RWPE2 (cell line): ENCODE results near the gene MPND.

Experiments
- ATAC-seq: fragments of 200-7000 bp; cut with Tn5 transposase; 3 replicates; pipeline ENCODE4 v1.9.1; 2021; ENCODE audit warnings: low read depth
- DNase-seq: peaks from one replicate; pipeline ENCODE4 v3.0.0-alpha.2; 2020; ENCODE audit warnings: low spot score
- H3K27ac ChIP-seq: fragments of 450-650 bp; 2 replicates; pipeline ENCODE4 v1.5.1; 2017; ENCODE audit warnings: mild to moderate bottlenecking; ENCODE audit not compliant: poor library complexity, severe bottlenecking
- H3K27me3 ChIP-seq: fragments of 250-450 bp; sonication (Bioruptor Pico); 2 replicates; pipeline ENCODE4 v1.5.1; 2021; ENCODE audit warnings: mild to moderate bottlenecking, moderate library complexity; ENCODE audit not compliant: insufficient read depth, poor library complexity, severe bottlenecking
- H3K36me3 ChIP-seq: fragments of 250-450 bp; sonication (Bioruptor Pico); 2 replicates; pipeline ENCODE4 v1.5.1; 2020; ENCODE audit warnings: low read depth, mild to moderate bottlenecking, moderate library complexity
- H3K4me1 ChIP-seq: fragments of 250-450 bp; sonication (Bioruptor Pico); 2 replicates; pipeline ENCODE4 v1.5.1; 2021; ENCODE audit warnings: mild to moderate bottlenecking, moderate library complexity; ENCODE audit not compliant: insufficient read depth, poor library complexity, severe bottlenecking
- H3K4me3 ChIP-seq: fragments of 250-450 bp; sonication (Bioruptor Pico); 2 replicates; pipeline ENCODE4 v1.5.1; 2021; ENCODE audit warnings: mild to moderate bottlenecking, moderate library complexity; ENCODE audit not compliant: severe bottlenecking
- H3K9me3 ChIP-seq: fragments of 250-450 bp; sonication (Bioruptor Pico); 2 replicates; pipeline ENCODE4 v1.5.1; 2021; ENCODE audit warnings: mild to moderate bottlenecking, moderate library complexity; ENCODE audit not compliant: severe bottlenecking
- TF ChIP-seq, protein P1 (sequence below): fragments of 450-650 bp; IDR thresholded peaks from one replicate; pipeline ENCODE4 v1.5.1; 2017; ENCODE audit warnings: mild to moderate bottlenecking, moderate library complexity; ENCODE audit not compliant: poor library complexity, severe bottlenecking

MPND gene

DNA sequence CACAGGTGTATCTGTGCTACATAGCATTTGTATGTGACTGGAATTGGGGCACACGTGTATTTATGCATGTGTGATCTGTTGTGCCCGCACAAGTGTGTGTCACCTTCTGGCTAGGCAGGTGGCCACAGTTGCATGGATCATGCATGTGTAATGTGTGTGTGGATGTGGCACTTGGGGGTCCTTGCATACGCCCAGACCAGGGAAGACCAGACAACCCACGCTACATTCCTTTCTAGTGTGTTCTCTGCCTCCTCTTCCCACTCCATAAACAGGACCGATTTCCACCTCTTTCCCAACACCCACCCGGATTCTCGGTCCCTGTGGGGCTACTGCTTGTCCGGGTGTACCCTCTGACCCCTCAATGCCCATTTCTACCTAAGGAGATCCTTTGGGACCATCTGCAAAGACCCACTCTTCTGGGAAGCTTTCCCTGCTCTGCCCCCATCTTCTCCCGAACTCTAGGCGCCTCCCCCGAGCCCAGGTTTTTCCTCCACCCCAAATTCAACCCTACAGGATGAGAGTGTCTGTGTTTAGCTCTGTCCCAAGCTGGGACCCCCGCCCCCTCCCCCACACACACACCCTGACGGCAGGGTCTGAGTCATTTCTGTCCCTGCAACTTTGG is 17.0 kb upstream of the MPND start:
- TF ChIP-seq, protein P1, sequence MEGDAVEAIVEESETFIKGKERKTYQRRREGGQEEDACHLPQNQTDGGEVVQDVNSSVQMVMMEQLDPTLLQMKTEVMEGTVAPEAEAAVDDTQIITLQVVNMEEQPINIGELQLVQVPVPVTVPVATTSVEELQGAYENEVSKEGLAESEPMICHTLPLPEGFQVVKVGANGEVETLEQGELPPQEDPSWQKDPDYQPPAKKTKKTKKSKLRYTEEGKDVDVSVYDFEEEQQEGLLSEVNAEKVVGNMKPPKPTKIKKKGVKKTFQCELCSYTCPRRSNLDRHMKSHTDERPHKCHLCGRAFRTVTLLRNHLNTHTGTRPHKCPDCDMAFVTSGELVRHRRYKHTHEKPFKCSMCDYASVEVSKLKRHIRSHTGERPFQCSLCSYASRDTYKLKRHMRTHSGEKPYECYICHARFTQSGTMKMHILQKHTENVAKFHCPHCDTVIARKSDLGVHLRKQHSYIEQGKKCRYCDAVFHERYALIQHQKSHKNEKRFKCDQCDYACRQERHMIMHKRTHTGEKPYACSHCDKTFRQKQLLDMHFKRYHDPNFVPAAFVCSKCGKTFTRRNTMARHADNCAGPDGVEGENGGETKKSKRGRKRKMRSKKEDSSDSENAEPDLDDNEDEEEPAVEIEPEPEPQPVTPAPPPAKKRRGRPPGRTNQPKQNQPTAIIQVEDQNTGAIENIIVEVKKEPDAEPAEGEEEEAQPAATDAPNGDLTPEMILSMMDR: no peak
- no peaks in the 10 kb centered on the region for H3K27me3 ChIP-seq
- ATAC-seq (no peak), DNase-seq (no peak)
- H3K4me1 ChIP-seq: no peaks in the 10 kb centered on the region
- no peak overlapping the region for H3K27ac ChIP-seq
- H3K36me3 ChIP-seq: 0 out of 2 replicates have a peak, but pooled peaks cover 3% of the 10 kb centered on the region
- no peaks in the 10 kb centered on the region for H3K9me3 ChIP-seq
- H3K4me3 ChIP-seq: no peak overlapping the region

DNA sequence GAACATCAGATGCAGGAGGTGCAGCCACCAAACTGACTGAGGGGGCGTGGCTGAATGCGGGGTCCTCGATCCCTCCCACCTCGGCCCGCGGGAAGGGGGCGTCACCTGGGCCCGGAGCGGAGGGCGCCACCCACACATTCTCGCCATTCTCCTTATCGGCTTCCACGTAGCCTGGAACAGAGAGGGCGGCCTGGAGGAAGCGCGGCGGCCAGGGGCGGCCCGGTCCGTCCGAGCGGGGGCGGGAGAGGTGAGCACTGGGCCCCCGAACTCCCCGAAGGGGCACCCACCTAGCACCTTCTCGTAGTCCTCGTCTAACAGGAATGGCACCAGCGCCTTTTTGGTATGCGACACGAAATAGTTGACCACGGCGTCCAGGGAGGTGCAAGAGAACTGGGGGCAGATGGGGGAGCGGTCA is 16.5 kb upstream of the MPND start:
- Histone ChIP-seq H3K9me3 (no peaks in the 10 kb centered on the region), H3K27ac (no peak overlapping the region), H3K4me3 (no peak overlapping the region), H3K4me1 (no peaks in the 10 kb centered on the region), H3K27me3 (no peaks in the 10 kb centered on the region), H3K36me3 (0 out of 2 replicates have a peak, but pooled peaks cover 3% of the 10 kb centered on the region)
- DNase-seq (no peak), ATAC-seq (no peak)
- TF ChIP-seq, protein P1: no peak

DNA sequence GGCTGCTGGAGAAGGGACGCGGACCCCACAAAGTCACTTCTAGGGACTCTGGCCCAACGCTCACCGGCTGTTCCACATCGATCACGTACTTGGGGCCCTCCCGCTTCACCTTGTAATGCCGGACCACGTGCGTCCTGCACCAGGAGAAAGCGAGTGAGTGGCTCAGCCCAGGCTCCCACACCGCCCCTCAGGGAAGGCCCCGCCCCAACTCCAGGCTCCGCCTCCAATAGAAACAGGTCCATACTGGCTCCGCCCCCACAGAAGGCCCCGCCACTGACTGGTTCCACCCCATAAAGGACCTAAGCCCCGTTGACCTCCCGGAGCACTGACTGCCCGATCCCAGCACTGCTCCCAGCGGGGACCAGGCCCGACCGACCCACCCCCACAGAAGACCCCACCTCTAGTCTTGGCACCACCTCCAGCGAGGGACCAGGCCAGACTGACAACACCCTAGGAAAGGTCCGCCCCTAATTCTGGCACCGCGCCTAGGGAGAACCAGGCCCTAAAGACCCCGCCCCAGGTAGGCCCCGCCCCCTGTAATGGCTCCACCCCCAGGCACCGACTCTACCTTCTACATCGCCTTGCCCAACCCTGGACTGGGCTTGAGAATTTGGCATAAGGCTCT is 16.0 kb upstream of the MPND start:
- Histone ChIP-seq H3K27me3 (no peaks in the 10 kb centered on the region), H3K4me3 (no peak overlapping the region), H3K36me3 (0 out of 2 replicates have a peak, but pooled peaks cover 3% of the 10 kb centered on the region), H3K27ac (no peak overlapping the region), H3K4me1 (no peaks in the 10 kb centered on the region), H3K9me3 (no peaks in the 10 kb centered on the region)
- TF ChIP-seq, protein P1: no peak
- ATAC-seq: peak; percentile 33; the same call in 1 of the 3 replicates
- DNase-seq: no peak

DNA sequence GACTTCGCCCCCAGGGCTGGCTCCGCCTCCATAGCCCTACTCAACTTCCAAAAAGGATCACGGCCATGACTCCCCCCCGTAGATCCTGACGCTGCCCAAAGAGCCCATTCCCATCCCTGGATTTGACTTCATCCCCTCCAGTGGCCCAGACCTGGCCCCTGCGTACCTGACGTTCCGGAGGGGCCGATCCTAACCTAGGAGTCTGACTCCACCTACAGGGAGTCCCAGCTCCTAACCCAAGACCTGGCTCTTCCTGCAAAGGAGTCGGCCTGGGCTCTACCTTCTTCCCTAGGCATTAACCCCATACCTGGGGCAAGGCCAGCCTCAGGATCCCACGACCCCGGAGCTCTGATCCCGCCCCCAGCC is 15.5 kb upstream of the MPND start:
- H3K4me3 ChIP-seq: no peak overlapping the region
- no peaks in the 10 kb centered on the region for H3K4me1 ChIP-seq
- ATAC-seq (no peak), DNase-seq (no peak)
- TF ChIP-seq, protein P1: no peak
- H3K36me3 ChIP-seq: 0 out of 2 replicates have a peak, but pooled peaks cover 3% of the 10 kb centered on the region
- no peak overlapping the region for H3K27ac ChIP-seq
- no peaks in the 10 kb centered on the region for H3K9me3 ChIP-seq
- H3K27me3 ChIP-seq: no peaks in the 10 kb centered on the region
